ENCODE data around the gene ABAT.

The ABAT gene

GRCh38 chr16:8628981-8629725, 45.3 kb upstream of the ABAT start (continued):
- TF ChIP-seq PATZ1 (CRISPR knock-in tag; IDR thresholded peaks at IDR 0.05; ENCODE audit: borderline replicate concordance) (no peak), GLIS3 (CRISPR knock-in tag; IDR thresholded peaks at IDR 0.05) (no peak), CSRNP3 (CRISPR knock-in tag; IDR thresholded peaks at IDR 0.05) (no peak), CREB5 (CRISPR knock-in tag; IDR thresholded peaks at IDR 0.05; ENCODE audit: low read depth) (no peak)

GRCh38 chr16:8630255-8630953, 44.0 kb upstream of the ABAT start:
- TF ChIP-seq PATZ1 (CRISPR knock-in tag; IDR thresholded peaks at IDR 0.05; ENCODE audit: borderline replicate concordance) (no peak), ZC3H10 (CRISPR knock-in tag; IDR thresholded peaks at IDR 0.05) (no peak), ZFP30 (CRISPR knock-in tag; IDR thresholded peaks at IDR 0.05) (no peak), ZFP3 (CRISPR knock-in tag; IDR thresholded peaks at IDR 0.05) (no peak), CSRNP3 (CRISPR knock-in tag; IDR thresholded peaks at IDR 0.05) (no peak), ZNF70 (CRISPR knock-in tag; IDR thresholded peaks at IDR 0.05) (no peak), ISL1 (CRISPR knock-in tag; IDR thresholded peaks at IDR 0.05) (no peak), CSDC2 (CRISPR knock-in tag; IDR thresholded peaks at IDR 0.05) (no peak), TOX (CRISPR knock-in tag; IDR thresholded peaks at IDR 0.05; ENCODE audit: borderline replicate concordance) (no peak)
- no peak for ATAC-seq

- ATAC-seq: no peak
- TF ChIP-seq ARNTL (CRISPR knock-in tag; IDR thresholded peaks at IDR 0.05; ENCODE audit: borderline replicate concordance, low read depth): no peak
- no peak for TF ChIP-seq CREB5 (CRISPR knock-in tag; IDR thresholded peaks at IDR 0.05; ENCODE audit: low read depth)
- no peak for TF ChIP-seq ESRRG (CRISPR knock-in tag; IDR thresholded peaks at IDR 0.05)
- no peak for TF ChIP-seq PATZ1 (CRISPR knock-in tag; IDR thresholded peaks at IDR 0.05; ENCODE audit: borderline replicate concordance)
- no peak for TF ChIP-seq ZNF565 (CRISPR knock-in tag; conservative IDR thresholded peaks at IDR 0.05; ENCODE audit: low read depth)
- TF ChIP-seq TCF4 (CRISPR knock-in tag; IDR thresholded peaks at IDR 0.05; ENCODE audit: borderline replicate concordance): no peak
- no peak for TF ChIP-seq ZC3H10 (CRISPR knock-in tag; IDR thresholded peaks at IDR 0.05)
- TF ChIP-seq POU6F1 (CRISPR knock-in tag; IDR thresholded peaks at IDR 0.05; ENCODE audit: borderline replicate concordance, low read depth): no peak
- TF ChIP-seq OSR1 (CRISPR knock-in tag; IDR thresholded peaks at IDR 0.05): no peak
- TF ChIP-seq ISL1 (CRISPR knock-in tag; IDR thresholded peaks at IDR 0.05): no peak
- no peak for TF ChIP-seq BACH2 (CRISPR knock-in tag; IDR thresholded peaks at IDR 0.05; ENCODE audit: borderline replicate concordance)
- TF ChIP-seq TOX (CRISPR knock-in tag; IDR thresholded peaks at IDR 0.05; ENCODE audit: borderline replicate concordance): no peak
- TF ChIP-seq TSHZ2 (CRISPR knock-in tag; IDR thresholded peaks at IDR 0.05): no peak
These were observed 43.0 kb upstream of the ABAT start for GRCh38 chr16:8631373-8631772.

Measured in SK-N-SH treated with all-trans-retinoic acid at 6 μM for 48 hours (cell line).